Skeletal muscle tissue (tissue), 4 donors: ENCODE results near the gene EDC4. TPM values are rescaled to one million over a fixed set of nuclear protein-coding genes. Genes with fewer than 3 reads are reported as not detected.
A peak's percentile ranks its signal among the peaks of the same experiment; 100 is the strongest.
"Not testable (repeated sequence)": the region's sequence is repeated elsewhere in the genome, so short reads cannot be mapped to it uniquely, and the experiment has no call there.

Experiments
- H3K27ac ChIP-seq: one replicate; pipeline ENCODE4 v1.7.0; 2013; ENCODE audit warnings: mild to moderate bottlenecking, low read depth, low read length, inconsistent platforms
- H3K27me3 ChIP-seq, 3 donors: one replicate each; pipeline ENCODE4 v1.7.0; 2013; ENCODE audit warnings: low read length in 3 of 3; ENCODE audit not compliant: control insufficient read depth in 3 of 3, insufficient read depth in 3 of 3
- H3K36me3 ChIP-seq, 3 donors: one replicate each; pipeline ENCODE4 v1.7.0; 2013; ENCODE audit warnings: low read length in 3 of 3; ENCODE audit not compliant: control insufficient read depth in 3 of 3, insufficient read depth in 3 of 3
- H3K4me1 ChIP-seq, 3 donors: one replicate each; pipeline ENCODE4 v1.7.0; 2013; ENCODE audit warnings: low read length in 3 of 3, mild to moderate bottlenecking in 3 of 3; ENCODE audit not compliant: control insufficient read depth in 3 of 3, insufficient read depth in 3 of 3
- H3K4me3 ChIP-seq, 3 donors: one replicate each; pipeline ENCODE4 v1.7.0; 2013; ENCODE audit warnings: low read length in 3 of 3
- H3K9ac ChIP-seq, 3 donors: one replicate each; pipeline ENCODE4 v1.7.0; 2013; ENCODE audit warnings: low read length in 3 of 3, mild to moderate bottlenecking in 3 of 3, moderate library complexity in 2 of 3, low read depth in 1 of 3
- H3K9me3 ChIP-seq, 3 donors: one replicate each; pipeline ENCODE4 v1.7.0; 2013; ENCODE audit warnings: low read length in 3 of 3; ENCODE audit not compliant: control insufficient read depth in 3 of 3
- total RNA-seq: library from RNA; depleted of rRNA; stranded (reverse); fragments of >200 nt; gene quantifications from one replicate; pipeline ENCODE4 v1.2.3, GENCODE V29; 2014
- donor health status: Osteomylitis.

Gene EDC4
- total RNA-seq, 1 donor from 2014 or later = 66.3 TPM

GRCh38 chr16:67862623-67863583, 9.9 kb upstream of the EDC4 start:
- H3K9ac ChIP-seq = peak overlapping the region; percentile 60 to 71 (median 69)
- no peaks in the 10 kb centered on the region for H3K27me3 ChIP-seq
- peak overlapping the region; percentile 98 for H3K27ac ChIP-seq
- H3K4me1 ChIP-seq = peaks cover 56 to 65% (median 59%) of the 10 kb centered on the region in 3 donors
- H3K4me3 ChIP-seq = peak overlapping the region; percentile 44 to 65 (median 49)
- peaks cover 0 to 19% (median 11%) of the 10 kb centered on the region in 3 donors for H3K36me3 ChIP-seq
- H3K9me3 ChIP-seq = no peaks in the 10 kb centered on the region

DNA sequence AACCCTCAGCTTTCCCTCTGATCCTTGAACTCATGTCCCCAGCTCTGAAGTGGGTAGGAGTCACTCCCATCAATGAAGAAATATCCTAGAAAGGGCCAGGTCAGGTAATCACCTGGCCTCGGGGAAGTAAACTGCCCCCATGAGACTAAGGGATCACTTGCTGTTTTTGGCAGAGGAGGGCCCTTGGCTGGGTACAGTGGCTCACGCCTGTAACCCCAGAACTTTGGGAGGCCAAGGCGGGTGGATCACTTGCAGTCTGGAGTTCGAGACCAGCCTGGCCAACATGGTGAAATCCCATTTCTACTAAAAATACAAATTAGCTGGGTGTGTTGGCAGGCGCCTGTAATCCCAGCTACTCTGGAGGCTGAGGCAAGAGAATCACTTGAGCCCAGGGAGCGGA, 8.8 kb upstream of the EDC4 start:
- not testable (repeated sequence) for H3K9me3 ChIP-seq, H3K27me3 ChIP-seq
- Histone ChIP-seq H3K36me3 (peaks cover 10 to 30% (median 18%) of the 10 kb centered on the region in 3 donors), H3K27ac (peak overlapping the region; percentile 98), H3K4me3 (peak overlapping the region in 2 of 3 donors; percentile 9 to 49), H3K4me1 (peaks cover 48 to 54% (median 50%) of the 10 kb centered on the region in 3 donors), H3K9ac (peak overlapping the region; percentile 44 to 71 (median 60))

GRCh38 chr16:67864594-67864993, 8.3 kb upstream of the EDC4 start:
- H3K27me3 ChIP-seq = no peaks in the 10 kb centered on the region
- H3K4me3 ChIP-seq = no peak overlapping the region
- peaks cover 48 to 54% (median 50%) of the 10 kb centered on the region in 3 donors for H3K4me1 ChIP-seq
- H3K9me3 ChIP-seq = no peaks in the 10 kb centered on the region
- H3K9ac ChIP-seq = no peak overlapping the region
- H3K36me3 ChIP-seq = peaks cover 10 to 31% (median 18%) of the 10 kb centered on the region in 3 donors
- peak overlapping the region; percentile 98 for H3K27ac ChIP-seq

DNA sequence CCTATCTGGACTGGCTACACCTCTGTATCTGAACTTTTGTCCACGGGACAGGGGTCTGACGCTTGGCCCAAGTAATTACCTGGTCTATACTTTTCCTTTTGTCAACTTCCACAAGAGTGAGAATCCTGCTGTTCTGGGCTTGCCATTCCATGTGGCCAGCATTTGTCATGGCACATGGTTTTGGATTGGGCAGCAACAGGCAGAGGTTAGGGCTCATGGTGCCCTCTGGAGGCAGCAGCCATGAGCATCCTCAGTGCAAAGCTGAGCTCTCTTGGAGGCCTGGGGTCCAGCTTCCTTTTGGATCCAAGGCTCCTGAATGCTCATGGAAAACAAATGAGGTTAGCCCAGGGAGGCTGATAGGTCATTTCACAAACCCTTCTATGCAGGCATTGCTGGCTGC, 7.5 kb upstream of the EDC4 start:
- H3K27me3 ChIP-seq = no peaks in the 10 kb centered on the region
- H3K9me3 ChIP-seq = no peaks in the 10 kb centered on the region
- no peak overlapping the region for H3K4me3 ChIP-seq
- H3K9ac ChIP-seq = no peak overlapping the region
- H3K27ac ChIP-seq = peak overlapping the region; percentile 98
- H3K36me3 ChIP-seq = peaks cover 16 to 37% (median 25%) of the 10 kb centered on the region in 3 donors
- H3K4me1 ChIP-seq = peaks cover 48 to 52% (median 48%) of the 10 kb centered on the region in 3 donors

- Histone ChIP-seq H3K36me3 (peaks cover 30 to 50% (median 34%) of the 10 kb centered on the region in 3 donors), H3K9me3 (no peaks in the 10 kb centered on the region), H3K4me3 (no peak overlapping the region), H3K4me1 (peaks cover 24 to 34% (median 27%) of the 10 kb centered on the region in 3 donors), H3K9ac (peak overlapping the region in 1 of 3 donors; percentile 16), H3K27me3 (no peaks in the 10 kb centered on the region), H3K27ac (no peak overlapping the region)
Observed at GRCh38 chr16:67868290-67868689, 4.6 kb upstream of the EDC4 start.

DNA sequence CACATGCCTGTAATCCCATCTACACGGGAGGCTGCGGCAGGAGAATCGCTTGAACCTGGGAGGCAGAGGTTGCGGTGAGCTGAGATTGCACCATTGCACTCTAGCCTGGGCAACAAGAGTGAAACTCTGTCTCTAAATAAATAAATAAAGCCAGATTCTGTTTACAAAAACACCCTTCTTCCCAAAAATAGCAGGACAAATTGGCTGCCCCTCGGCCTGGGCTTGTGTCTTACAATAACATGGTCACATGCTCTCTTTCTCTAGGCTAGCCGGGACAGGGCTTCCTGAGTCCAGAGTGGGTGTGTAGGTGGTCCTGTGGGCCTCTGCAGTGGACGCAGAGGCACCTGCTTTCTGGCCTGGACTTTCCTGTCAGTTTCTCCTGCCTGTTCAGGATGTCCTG, 3.2 kb upstream of the EDC4 start:
- Histone ChIP-seq H3K36me3 (peaks cover 30 to 50% (median 34%) of the 10 kb centered on the region in 3 donors), H3K27me3 (no peaks in the 10 kb centered on the region), H3K4me3 (no peak overlapping the region), H3K27ac (no peak overlapping the region), H3K4me1 (peaks cover 23 to 35% (median 28%) of the 10 kb centered on the region in 3 donors), H3K9ac (peak overlapping the region in 1 of 3 donors; percentile 27), H3K9me3 (no peaks in the 10 kb centered on the region)

GRCh38 chr16:67871256-67871655, 1.6 kb upstream of the EDC4 start:
- no peak overlapping the region for H3K27ac ChIP-seq
- H3K36me3 ChIP-seq = peaks cover 35 to 48% (median 36%) of the 10 kb centered on the region in 3 donors
- H3K27me3 ChIP-seq = no peaks in the 10 kb centered on the region
- no peak overlapping the region for H3K9ac ChIP-seq
- H3K4me1 ChIP-seq = peaks cover 33 to 42% (median 35%) of the 10 kb centered on the region in 3 donors
- H3K9me3 ChIP-seq = no peaks in the 10 kb centered on the region
- no peak overlapping the region for H3K4me3 ChIP-seq

GRCh38 chr16:67872131-67872630, 671 bp upstream of the EDC4 start:
- H3K36me3 ChIP-seq = peaks cover 44 to 53% (median 45%) of the 10 kb centered on the region in 3 donors
- no peaks in the 10 kb centered on the region for H3K9me3 ChIP-seq
- peak overlapping the region; percentile 88 to 93 (median 90) for H3K4me3 ChIP-seq
- peaks cover 34 to 45% (median 35%) of the 10 kb centered on the region in 3 donors for H3K4me1 ChIP-seq
- H3K27ac ChIP-seq = peak overlapping the region; percentile 73
- H3K27me3 ChIP-seq = no peaks in the 10 kb centered on the region
- H3K9ac ChIP-seq = peak overlapping the region; percentile 88 to 97 (median 96)

GRCh38 chr16:67873435-67874370, 851 bp downstream of the EDC4 start:
- Histone ChIP-seq H3K27ac (peak overlapping the region; percentile 73), H3K9me3 (no peaks in the 10 kb centered on the region), H3K36me3 (peaks cover 52 to 55% (median 52%) of the 10 kb centered on the region in 3 donors), H3K9ac (peak overlapping the region; percentile 95 to 97 (median 96)), H3K4me3 (peak overlapping the region; percentile 88 to 93 (median 90)), H3K4me1 (peaks cover 34 to 45% (median 35%) of the 10 kb centered on the region in 3 donors), H3K27me3 (no peaks in the 10 kb centered on the region)
